GM12878 (cell line): Measurements from ENCODE around the gene RNF34. TPM values are rescaled to one million over a fixed set of nuclear protein-coding genes. Genes with fewer than 3 reads are reported as not detected.

Experiments used
- ATAC-seq: fragments of 200-7000 bp; cut with Tn5 transposase; 3 replicates; pipeline ENCODE4 v1.9.1; 2020; ENCODE audit warnings: mild to moderate bottlenecking, moderate library complexity
- BruUV-seq: library from RNA; stranded (reverse); fragments of 400-500 nt; replicated peaks from 2 replicates; lab custom pipeline; 2021; lab: Mats Ljungman, UMichigan
- CTCF ChIA-PET: fragments of 300-600 bp; sonication (Branson Sonifier 250); formaldehyde crosslinking; extraction: SDS; loops from one replicate; lab custom pipeline; 2021; ENCODE audit warnings: inconsistent platforms; lab: Yijun Ruan, JAX
- POLR2A ChIA-PET: fragments of 350-600 bp; formaldehyde crosslinking; extraction: SDS; loops from one replicate; lab custom pipeline; 2021; ENCODE audit warnings: inconsistent platforms; lab: Charles Lee
- RAD21 ChIA-PET: fragments of 300-600 bp; sonication (Branson Sonifier 250); formaldehyde crosslinking; loops from one replicate; lab custom pipeline; 2023; ENCODE audit warnings: antibody characterized with exemption; ENCODE audit not compliant: unreplicated experiment; lab: Charles Lee
- SMC1A ChIA-PET: fragments of 300-600 bp; sonication (Branson Sonifier 250); formaldehyde crosslinking; loops from one replicate; lab custom pipeline; 2023; ENCODE audit not compliant: unreplicated experiment, uncharacterized antibody; lab: Charles Lee
- DNase-seq: peaks from one replicate; pipeline ENCODE4 v3.0.0-alpha.2; 2011; ENCODE audit warnings: low read depth, low spot score
- FAIRE-seq: peaks from 3 replicates; lab custom pipeline; 2011; peaks lifted over from hg19 to GRCh38; lab: Jason Lieb, UNC
- H2AFZ ChIP-seq: 2 replicates; pipeline ENCODE4 v1.6.0; 2011; ENCODE audit warnings: low read depth, low read length, control low read depth; ENCODE audit not compliant: control insufficient read depth
- H3K27ac ChIP-seq: 2 replicates; pipeline ENCODE4 v1.5.1; 2011; ENCODE audit warnings: control low read depth; ENCODE audit not compliant: control insufficient read depth, insufficient read depth
- H3K27me3 ChIP-seq, 2 experiments: replicated peaks in 1 of 2; 2 replicates each; pipeline versions ENCODE4 v1.6.0 to v1.6.1; 2011; ENCODE audit warnings: low read length in 1 of 2; ENCODE audit not compliant: control insufficient read depth in 2 of 2, insufficient read depth in 2 of 2
- H3K36me3 ChIP-seq, 2 experiments: 2 replicates each; pipeline ENCODE4 v1.5.1; 2011; ENCODE audit warnings: low read length in 1 of 2; ENCODE audit not compliant: control insufficient read depth in 2 of 2, insufficient read depth in 2 of 2
- H3K4me1 ChIP-seq: 2 replicates; pipeline ENCODE4 v1.6.1; 2011; ENCODE audit warnings: mild to moderate bottlenecking, low read length, moderate library complexity, mixed read lengths; ENCODE audit not compliant: control insufficient read depth, insufficient read depth
- H3K4me2 ChIP-seq: 2 replicates; pipeline ENCODE4 v1.6.0; 2011; ENCODE audit warnings: control low read depth; ENCODE audit not compliant: control insufficient read depth, insufficient read depth
- H3K4me3 ChIP-seq: fragments of 200-600 bp; sonication (generic); 2 replicates; pipeline ENCODE4 v1.5.1; 2016
- H3K79me2 ChIP-seq: 2 replicates; pipeline ENCODE4 v1.6.0; 2011; ENCODE audit warnings: low read length; ENCODE audit not compliant: control insufficient read depth, insufficient read depth
- H3K9ac ChIP-seq: 2 replicates; pipeline ENCODE4 v1.8.0; 2011; ENCODE audit warnings: low read length, control low read depth, mixed read lengths; ENCODE audit not compliant: control insufficient read depth, insufficient read depth
- H3K9me3 ChIP-seq: replicated peaks from 3 replicates; pipeline ENCODE4 v1.5.1; 2011; ENCODE audit warnings: mild to moderate bottlenecking, low read length; ENCODE audit not compliant: control insufficient read depth, insufficient read depth
- H4K20me1 ChIP-seq: 2 replicates; pipeline ENCODE4 v1.6.0; 2011; ENCODE audit not compliant: control insufficient read depth, insufficient read depth
- CBX3 ChIP-seq: fragments of 200-600 bp; sonication (generic); IDR thresholded peaks from 2 replicates; pipeline ENCODE4 v1.6.1; 2016; ENCODE audit warnings: low read depth, borderline replicate concordance
- CEBPZ ChIP-seq: fragments of 150-350 bp; IDR thresholded peaks from 2 replicates; pipeline ENCODE4 v1.6.1; 2016; ENCODE audit warnings: low read depth, low read length
- CHD4 ChIP-seq: fragments of 200-600 bp; sonication (generic); IDR thresholded peaks from 2 replicates; pipeline ENCODE4 v1.6.1; 2016; ENCODE audit warnings: mild to moderate bottlenecking
- CREB1 ChIP-seq: IDR thresholded peaks from 2 replicates; pipeline ENCODE4 v1.6.1; 2012; ENCODE audit warnings: low read depth, mild to moderate bottlenecking, inconsistent platforms
- ESRRA ChIP-seq: IDR thresholded peaks from 2 replicates; pipeline ENCODE4 v1.6.1; 2012; ENCODE audit warnings: mild to moderate bottlenecking, low read length, improper control_type of control experiment
- GABPA ChIP-seq: IDR thresholded peaks from 2 replicates; pipeline ENCODE4 v1.6.1; 2014; ENCODE audit warnings: antibody characterized with exemption, low read depth, mild to moderate bottlenecking, inconsistent platforms
- LARP7 ChIP-seq: fragments of 450-650 bp; IDR thresholded peaks from 2 replicates; pipeline ENCODE4 v1.6.1; 2017; ENCODE audit warnings: mild to moderate bottlenecking
- MTA3 ChIP-seq: IDR thresholded peaks from 2 replicates; pipeline ENCODE4 v1.6.1; 2012; ENCODE audit warnings: low read length, inconsistent platforms, borderline replicate concordance
- NR2C2 ChIP-seq: IDR thresholded peaks from 2 replicates; pipeline ENCODE4 v1.6.1; 2011; ENCODE audit warnings: borderline replicate concordance, low read depth; ENCODE audit not compliant: control insufficient read depth, insufficient read length
- RUNX3 ChIP-seq: IDR thresholded peaks from 2 replicates; pipeline ENCODE4 v1.6.1; 2012; ENCODE audit warnings: low read length, inconsistent platforms
- TCF12 ChIP-seq: IDR thresholded peaks from 2 replicates; pipeline ENCODE4 v1.6.1; 2011; ENCODE audit warnings: low read depth, mild to moderate bottlenecking, low read length
- TCF7 ChIP-seq: IDR thresholded peaks from 2 replicates; pipeline ENCODE4 v1.6.1; 2014; ENCODE audit warnings: antibody characterized with exemption, borderline replicate concordance
- WGBS: methylation state at CpG from one replicate; pipeline ENCODE4 v1.1.6; 2016; ENCODE audit warnings: low lambda C conversion rate; ENCODE audit not compliant: insufficient replicate concordance, insufficient coverage; ENCODE audit errors: missing lambda C conversion rate; 5-methylcytosine and 5-hydroxymethylcytosine counted together
- in situ Hi-C: fragments of 300-500 bp; cut with MboI; formaldehyde crosslinking; loops from 9 replicates; pipeline ENCODE4 v1.14.3; 2018; ENCODE audit warnings: mixed read lengths
- intact Hi-C: fragments of 100-400 bp; cut with micrococcal nuclease; formaldehyde crosslinking; loops from one replicate; pipeline ENCODE4 v1.14.2; 2022; ENCODE audit not compliant: unreplicated experiment
- polyA plus RNA-seq, 11 experiments: library from polyadenylated mRNA; depleted of rRNA in 4 of 11; unstranded in 6 of 11; stranded (reverse) in 5 of 11; fragments of >200 nt; fragmentation: Nextera tagmentation in 4 of 11; fragmentation: Illumina TruSeq in 1 of 11; extraction: Ambion mirVana in 4 of 11; extraction: Trizol in 1 of 11; gene quantifications; 1 replicate in 1 of 11; 2 replicates in 10 of 11; pipeline versions ENCODE4 v1.2.1 to v1.2.3, GENCODE V29; 2011 to 2016; ENCODE audit warnings: inconsistent platforms in 2 of 11, missing spikeins in 2 of 11, low read depth in 1 of 11
- total RNA-seq, 4 experiments: library from RNA; depleted of rRNA in 3 of 4; stranded (reverse); fragments of >200 nt in 3 of 4; fragmentation: Illumina TruSeq in 1 of 4; extraction: Trizol in 1 of 4; gene quantifications; 2 replicates each; pipeline versions ENCODE4 v1.2.1 to v1.2.3, GENCODE V29; 2013 to 2021
- TF ChIP-seq, protein P1 (sequence below): fragments of 150-350 bp; IDR thresholded peaks from 2 replicates; pipeline ENCODE4 v1.6.1; 2014; ENCODE audit warnings: mild to moderate bottlenecking, low read depth, low read length

Gene RNF34
- total and polyA plus RNA-seq, 10 of the 15 experiments (the other 5 are each of a cell fraction or from before 2014, with no cell fraction given), result 63.6 to 199 (median 115) TPM

GRCh38 chr12:121443911-121444841 is 44.3 kb downstream of the RNF34 start:
- TSS peak; percentile 29 for BruUV-seq
- in situ Hi-C loops, result loop anchor here (25.0 kb wide), 1 partner anchor 107 kb away; no protein-coding TSS in a partner anchor
- no peak for TF ChIP-seq RUNX3
- no peak for TF ChIP-seq TCF7
- no peak for TF ChIP-seq CREB1
- TF ChIP-seq CBX3, result no peak
- TF ChIP-seq GABPA, result no peak
- no peak for TF ChIP-seq CHD4
- no peak for TF ChIP-seq ESRRA
- no peak for TF ChIP-seq MTA3
- no peak for TF ChIP-seq LARP7
- no peak for TF ChIP-seq CEBPZ
- TF ChIP-seq TCF12, result no peak
- TF ChIP-seq NR2C2, result no peak
- TF ChIP-seq, protein P1, sequence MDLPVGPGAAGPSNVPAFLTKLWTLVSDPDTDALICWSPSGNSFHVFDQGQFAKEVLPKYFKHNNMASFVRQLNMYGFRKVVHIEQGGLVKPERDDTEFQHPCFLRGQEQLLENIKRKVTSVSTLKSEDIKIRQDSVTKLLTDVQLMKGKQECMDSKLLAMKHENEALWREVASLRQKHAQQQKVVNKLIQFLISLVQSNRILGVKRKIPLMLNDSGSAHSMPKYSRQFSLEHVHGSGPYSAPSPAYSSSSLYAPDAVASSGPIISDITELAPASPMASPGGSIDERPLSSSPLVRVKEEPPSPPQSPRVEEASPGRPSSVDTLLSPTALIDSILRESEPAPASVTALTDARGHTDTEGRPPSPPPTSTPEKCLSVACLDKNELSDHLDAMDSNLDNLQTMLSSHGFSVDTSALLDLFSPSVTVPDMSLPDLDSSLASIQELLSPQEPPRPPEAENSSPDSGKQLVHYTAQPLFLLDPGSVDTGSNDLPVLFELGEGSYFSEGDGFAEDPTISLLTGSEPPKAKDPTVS, result no peak
- TF ChIP-seq, all 136 proteins: peak for 0
- FAIRE-seq (no peak), DNase-seq (no peak), ATAC-seq (no peak)
- ChIA-PET SMC1A (interaction anchor here (0.6 to 1.4 kb wide), 6 partner anchors 18 to 109 kb away, joined by 3 read pairs; partner anchors contain the start of gene RNF34), CTCF (interaction anchor here (0.6 to 6.3 kb wide), 22 partner anchors 11 to 383 kb away, joined by 3 to 90 read pairs (median 4); partner anchors contain the start of gene ANAPC5), RAD21 (interaction anchor here (1.0 to 2.4 kb wide), 6 partner anchors 43 to 129 kb away, joined by 3 to 21 read pairs (median 7); no protein-coding TSS in a partner anchor), POLR2A (interaction anchor here (1.6 kb wide), 1 partner anchor 15 kb away, joined by 5 read pairs; no protein-coding TSS in a partner anchor)
- Histone ChIP-seq H3K4me1 (no peaks in the 10 kb centered on the region), H3K9me3 (no peaks in the 10 kb centered on the region), H3K36me3 (peaks cover 29 to 60% of the 10 kb centered on the region in 2 experiments), H3K4me3 (no peak overlapping the region), H3K27ac (no peak overlapping the region), H3K9ac (no peak overlapping the region), H2AFZ (no peak overlapping the region), H3K27me3 (no peaks in the 10 kb centered on the region), H3K79me2 (no peaks in the 10 kb centered on the region), H3K4me2 (no peak overlapping the region), H4K20me1 (no peaks in the 10 kb centered on the region; the same call in 1 of the 2 replicates)
- WGBS, result 91% methylated on average over 45 of the region's 45 CpGs
- intact Hi-C loops, result loop anchor here (1.0 kb wide), 2 partner anchors 92 to 109 kb away; partner anchors contain the start of gene ANAPC5
